C4-2B (cell line): ENCODE results near the gene CPNE1.

Experiments
- CTCF ChIP-seq: fragments of 450-650 bp; conservative IDR thresholded peaks from 2 replicates; pipeline ENCODE4 v1.5.1; 2017; ENCODE audit warnings: mild to moderate bottlenecking
- ZFX ChIP-seq: fragments of 450-650 bp; IDR thresholded peaks from 2 replicates; pipeline ENCODE4 v1.6.1; 2017

- TF ChIP-seq ZFX (no peak), CTCF (no peak)
These were observed 35.4 kb upstream of the CPNE1 start for GRCh38 chr20:35699957-35700624.
